Osteoblast (primary cell): Measurements from ENCODE around the gene PIK3R3. TPM values are rescaled to one million over a fixed set of nuclear protein-coding genes. Genes with fewer than 3 reads are reported as not detected.

ENCODE experiments used
- DNase-seq: peaks from one replicate; pipeline ENCODE4 v3.0.0; 2011; ENCODE audit warnings: low spot score, mixed read lengths; ENCODE audit not compliant: insufficient read length; ENCODE audit errors: missing footprints
- H2AFZ ChIP-seq: 2 replicates; pipeline ENCODE4 v1.6.0; 2011; ENCODE audit warnings: mild to moderate bottlenecking, low read length
- H3K27ac ChIP-seq: 2 replicates; pipeline ENCODE4 v1.5.1; 2011; ENCODE audit warnings: mild to moderate bottlenecking, low read depth, low read length, moderate library complexity
- H3K27me3 ChIP-seq: 2 replicates; pipeline ENCODE4 v1.6.0; 2012; ENCODE audit warnings: mild to moderate bottlenecking, control low read depth, inconsistent platforms, low read length, moderate library complexity; ENCODE audit not compliant: insufficient read depth
- H3K36me3 ChIP-seq: 2 replicates; pipeline ENCODE4 v1.5.1; 2011; ENCODE audit warnings: mild to moderate bottlenecking, low read length, control low read depth, moderate library complexity; ENCODE audit not compliant: insufficient read depth
- H3K4me1 ChIP-seq: 2 replicates; pipeline ENCODE4 v1.5.1; 2011; ENCODE audit warnings: mild to moderate bottlenecking, low read length, control low read depth, moderate library complexity; ENCODE audit not compliant: insufficient read depth
- H3K4me2 ChIP-seq: 2 replicates; pipeline ENCODE4 v1.6.0; 2011; ENCODE audit warnings: mild to moderate bottlenecking, low read length; ENCODE audit not compliant: insufficient read depth
- H3K4me3 ChIP-seq: fragments of 200-600 bp; sonication (generic); 3 replicates; pipeline ENCODE4 v1.5.1; 2012; ENCODE audit warnings: mild to moderate bottlenecking, low read length, inconsistent platforms; ENCODE audit not compliant: insufficient read depth
- H3K79me2 ChIP-seq: 2 replicates; pipeline ENCODE4 v1.6.0; 2012; ENCODE audit warnings: mild to moderate bottlenecking, low read length, control low read depth, inconsistent platforms; ENCODE audit not compliant: insufficient read depth
- H3K9me3 ChIP-seq: 2 replicates; pipeline ENCODE4 v1.5.1; 2011; ENCODE audit warnings: low read depth, low read length, control low read depth
- H4K20me1 ChIP-seq: 2 replicates; pipeline ENCODE4 v1.6.0; 2012; ENCODE audit warnings: mild to moderate bottlenecking, low read length, control low read depth; ENCODE audit not compliant: insufficient read depth
- total RNA-seq: library from RNA; depleted of rRNA; stranded (reverse); fragments of >200 nt; gene quantifications from 2 replicates; pipeline ENCODE4 v1.2.3, GENCODE V29; 2012
- TF ChIP-seq, protein P1 (sequence below): IDR thresholded peaks from 2 replicates; pipeline ENCODE4 v1.5.1; 2011; ENCODE audit warnings: mild to moderate bottlenecking, low read depth, low read length, moderate library complexity; ENCODE audit errors: extremely low read depth

The PIK3R3 gene
- total RNA-seq, 1 donor, result 4.0 TPM

DNA sequence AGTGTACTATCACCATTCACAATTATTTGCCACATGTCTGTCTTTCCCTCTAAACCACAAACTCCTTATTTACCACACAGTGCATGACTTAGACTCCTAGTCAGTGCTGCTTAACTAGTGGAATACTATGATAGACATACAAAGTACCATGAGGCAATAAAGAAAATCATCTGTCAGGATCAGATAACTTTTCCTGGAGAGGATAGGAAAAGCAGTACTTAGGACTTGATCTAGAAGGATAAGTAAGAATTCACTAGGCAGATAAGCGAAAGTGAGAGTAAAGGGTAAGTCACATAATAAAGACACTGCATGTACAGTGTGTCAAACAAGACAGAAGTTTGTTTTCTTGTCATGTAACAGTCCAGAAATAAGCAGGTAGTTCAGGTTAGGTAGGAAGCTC, 21.3 kb upstream of the PIK3R3 start:
- TF ChIP-seq, protein P1, sequence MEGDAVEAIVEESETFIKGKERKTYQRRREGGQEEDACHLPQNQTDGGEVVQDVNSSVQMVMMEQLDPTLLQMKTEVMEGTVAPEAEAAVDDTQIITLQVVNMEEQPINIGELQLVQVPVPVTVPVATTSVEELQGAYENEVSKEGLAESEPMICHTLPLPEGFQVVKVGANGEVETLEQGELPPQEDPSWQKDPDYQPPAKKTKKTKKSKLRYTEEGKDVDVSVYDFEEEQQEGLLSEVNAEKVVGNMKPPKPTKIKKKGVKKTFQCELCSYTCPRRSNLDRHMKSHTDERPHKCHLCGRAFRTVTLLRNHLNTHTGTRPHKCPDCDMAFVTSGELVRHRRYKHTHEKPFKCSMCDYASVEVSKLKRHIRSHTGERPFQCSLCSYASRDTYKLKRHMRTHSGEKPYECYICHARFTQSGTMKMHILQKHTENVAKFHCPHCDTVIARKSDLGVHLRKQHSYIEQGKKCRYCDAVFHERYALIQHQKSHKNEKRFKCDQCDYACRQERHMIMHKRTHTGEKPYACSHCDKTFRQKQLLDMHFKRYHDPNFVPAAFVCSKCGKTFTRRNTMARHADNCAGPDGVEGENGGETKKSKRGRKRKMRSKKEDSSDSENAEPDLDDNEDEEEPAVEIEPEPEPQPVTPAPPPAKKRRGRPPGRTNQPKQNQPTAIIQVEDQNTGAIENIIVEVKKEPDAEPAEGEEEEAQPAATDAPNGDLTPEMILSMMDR, result no peak
- H3K27ac ChIP-seq, result no peak overlapping the region
- no peaks in the 10 kb centered on the region for H3K9me3 ChIP-seq
- H3K27me3 ChIP-seq, result no peaks in the 10 kb centered on the region
- H3K4me3 ChIP-seq, result no peak overlapping the region
- no peak overlapping the region for H3K4me2 ChIP-seq
- H3K36me3 ChIP-seq, result no peaks in the 10 kb centered on the region
- H3K79me2 ChIP-seq, result no peaks in the 10 kb centered on the region
- peaks cover 16% of the 10 kb centered on the region for H3K4me1 ChIP-seq
- H4K20me1 ChIP-seq, result no peaks in the 10 kb centered on the region
- H2AFZ ChIP-seq, result no peak overlapping the region
- DNase-seq, result no peak

DNA sequence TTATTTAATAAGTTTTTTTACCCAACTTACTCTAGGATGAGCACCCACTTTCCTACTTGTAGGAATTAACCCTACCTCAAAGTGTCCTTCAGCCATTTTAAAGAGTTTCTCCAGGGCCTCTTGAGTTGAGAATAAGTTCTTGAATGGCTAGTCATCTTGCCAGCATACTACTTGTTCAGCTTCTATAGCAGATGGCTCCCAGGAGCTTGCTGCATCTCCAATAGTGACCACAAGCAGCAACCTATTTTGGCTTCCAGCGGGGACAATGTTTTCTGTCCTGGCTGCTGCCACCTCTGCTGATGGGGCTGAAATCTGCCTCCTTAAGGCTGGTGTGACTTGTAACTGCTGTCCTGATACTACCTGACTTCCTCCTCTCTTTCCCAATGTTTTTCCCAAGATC, 20.8 kb upstream of the PIK3R3 start:
- Histone ChIP-seq H3K4me1 (peaks cover 16% of the 10 kb centered on the region), H3K27me3 (no peaks in the 10 kb centered on the region), H3K9me3 (no peaks in the 10 kb centered on the region), H3K36me3 (no peaks in the 10 kb centered on the region), H4K20me1 (no peaks in the 10 kb centered on the region), H3K4me2 (no peak overlapping the region), H3K4me3 (no peak overlapping the region), H3K79me2 (no peaks in the 10 kb centered on the region), H3K27ac (no peak overlapping the region), H2AFZ (no peak overlapping the region)
- TF ChIP-seq, protein P1, result no peak
- no peak for DNase-seq

- Histone ChIP-seq H3K9me3 (no peaks in the 10 kb centered on the region), H3K4me2 (peak overlapping the region; percentile 30), H3K27ac (peak overlapping the region; percentile 48), H4K20me1 (no peaks in the 10 kb centered on the region), H3K4me1 (peaks cover 16% of the 10 kb centered on the region), H3K4me3 (no peak overlapping the region), H3K27me3 (no peaks in the 10 kb centered on the region), H3K36me3 (no peaks in the 10 kb centered on the region), H2AFZ (peak overlapping the region; percentile 2), H3K79me2 (no peaks in the 10 kb centered on the region)
- TF ChIP-seq, protein P1, result no peak
- no peak for DNase-seq
Observed at GRCh38 chr1:46152016-46152415, 19.6 kb upstream of the PIK3R3 start.

GRCh38 chr1:46150085-46150484, 17.7 kb upstream of the PIK3R3 start:
- no peak overlapping the region for H3K4me3 ChIP-seq
- no peaks in the 10 kb centered on the region for H3K9me3 ChIP-seq
- TF ChIP-seq, protein P1, result no peak
- H4K20me1 ChIP-seq, result no peaks in the 10 kb centered on the region
- H2AFZ ChIP-seq, result no peak overlapping the region
- H3K4me1 ChIP-seq, result peaks cover 16% of the 10 kb centered on the region
- H3K36me3 ChIP-seq, result no peaks in the 10 kb centered on the region
- H3K79me2 ChIP-seq, result no peaks in the 10 kb centered on the region
- DNase-seq, result no peak
- H3K27ac ChIP-seq, result no peak overlapping the region
- no peak overlapping the region for H3K4me2 ChIP-seq
- no peaks in the 10 kb centered on the region for H3K27me3 ChIP-seq
